ENCODE measurements around the gene PPFIBP2. TPM values are rescaled to one million over a fixed set of nuclear protein-coding genes. Genes with fewer than 3 reads are reported as not detected.

Gene PPFIBP2
- polyA plus RNA-seq, 6 donors from 2014 or later: 3.7 to 13.3 (median 7.4) TPM

GRCh38 chr11:7582338-7582985 is 68.7 kb downstream of the PPFIBP2 start:
- no peak for ATAC-seq (ENCODE audit: low read depth in 2 of 2)
- H3K27me3 Mint-ChIP-seq: peaks cover 10 to 35% (median 11%) of the 10 kb centered on the region in 3 donors
- DNase-seq: no peak
- peaks cover 18 to 24% (median 23%) of the 10 kb centered on the region in 3 donors for H3K4me1 Mint-ChIP-seq
- H3K27ac Mint-ChIP-seq: peak overlapping the region in 3 of 6 donors; percentile 5 to 37 (median 18)
- no peak overlapping the region for H3K4me3 Mint-ChIP-seq
- H3K9me3 Mint-ChIP-seq: no peaks in the 10 kb centered on the region
- peaks cover 9 to 12% of the 10 kb centered on the region in 2 donors for H3K36me3 Mint-ChIP-seq

GRCh38 chr11:7583248-7583647 is 69.4 kb downstream of the PPFIBP2 start:
- Mint-ChIP-seq H3K36me3 (peaks cover 9 to 17% of the 10 kb centered on the region in 2 donors), H3K4me1 (peaks cover 10 to 16% (median 15%) of the 10 kb centered on the region in 3 donors), H3K27ac (no peak overlapping the region), H3K4me3 (no peak overlapping the region), H3K9me3 (no peaks in the 10 kb centered on the region), H3K27me3 (peaks cover 3 to 29% (median 6%) of the 10 kb centered on the region in 3 donors)
- DNase-seq (no peak), ATAC-seq (ENCODE audit: low read depth in 2 of 2) (no peak)

- DNase-seq (no peak), ATAC-seq (ENCODE audit: low read depth in 2 of 2) (no peak)
- no peaks in the 10 kb centered on the region for H3K9me3 Mint-ChIP-seq
- H3K4me3 Mint-ChIP-seq: no peak overlapping the region
- H3K27ac Mint-ChIP-seq: no peak overlapping the region
- H3K36me3 Mint-ChIP-seq: peaks cover 9 to 12% of the 10 kb centered on the region in 2 donors
- H3K4me1 Mint-ChIP-seq: peaks cover 6 to 12% (median 11%) of the 10 kb centered on the region in 3 donors
- H3K27me3 Mint-ChIP-seq: peaks cover 0 to 21% (median 0%) of the 10 kb centered on the region in 3 donors
Measured at GRCh38 chr11:7584910-7585309, 71.1 kb downstream of the PPFIBP2 start.

- H3K27me3 Mint-ChIP-seq: peaks cover 0 to 16% (median 0%) of the 10 kb centered on the region in 3 donors
Measured at GRCh38 chr11:7585816-7586215, 72.0 kb downstream of the PPFIBP2 start.

GRCh38 chr11:7586376-7586775 is 72.6 kb downstream of the PPFIBP2 start:
- Mint-ChIP-seq H3K9me3 (no peaks in the 10 kb centered on the region), H3K36me3 (peaks cover 9 to 12% of the 10 kb centered on the region in 2 donors), H3K4me1 (peaks cover 7 to 11% (median 11%) of the 10 kb centered on the region in 3 donors), H3K27ac (peak overlapping the region in 1 of 6 donors; percentile 23), H3K4me3 (no peak overlapping the region), H3K27me3 (peaks cover 0 to 16% (median 0%) of the 10 kb centered on the region in 3 donors)
- DNase-seq (no peak), ATAC-seq (ENCODE audit: low read depth in 2 of 2) (no peak)

More at GRCh38 chr11:7585816-7586215, 72.0 kb downstream of the PPFIBP2 start:
- Mint-ChIP-seq H3K4me1 (peaks cover 6 to 11% (median 11%) of the 10 kb centered on the region in 3 donors), H3K4me3 (no peak overlapping the region), H3K9me3 (no peaks in the 10 kb centered on the region), H3K27ac (no peak overlapping the region), H3K36me3 (peaks cover 9 to 12% of the 10 kb centered on the region in 2 donors)
- DNase-seq: no peak
- no peak for ATAC-seq (ENCODE audit: low read depth in 2 of 2)

- H3K27me3 Mint-ChIP-seq: peaks cover 0 to 13% (median 0%) of the 10 kb centered on the region in 3 donors
- ATAC-seq (ENCODE audit: low read depth in 2 of 2) (no peak), DNase-seq (no peak)
- no peaks in the 10 kb centered on the region for H3K9me3 Mint-ChIP-seq
- peaks cover 18 to 25% (median 19%) of the 10 kb centered on the region in 3 donors for H3K4me1 Mint-ChIP-seq
- H3K27ac Mint-ChIP-seq: no peak overlapping the region
- H3K4me3 Mint-ChIP-seq: no peak overlapping the region
- peaks cover 6 to 13% of the 10 kb centered on the region in 2 donors for H3K36me3 Mint-ChIP-seq
Measured at GRCh38 chr11:7587712-7588111, 73.9 kb downstream of the PPFIBP2 start.

- Mint-ChIP-seq H3K4me3 (no peak overlapping the region), H3K27me3 (peaks cover 0 to 8% (median 0%) of the 10 kb centered on the region in 3 donors), H3K36me3 (peaks cover 0 to 23% of the 10 kb centered on the region in 2 donors), H3K4me1 (peaks cover 12 to 24% (median 15%) of the 10 kb centered on the region in 3 donors), H3K27ac (no peak overlapping the region), H3K9me3 (no peaks in the 10 kb centered on the region)
- DNase-seq (no peak), ATAC-seq (ENCODE audit: low read depth in 2 of 2) (no peak)
Measured at GRCh38 chr11:7589861-7590260, 76.1 kb downstream of the PPFIBP2 start.

GRCh38 chr11:7590529-7590928 is 76.7 kb downstream of the PPFIBP2 start:
- DNase-seq (no peak), ATAC-seq (ENCODE audit: low read depth in 2 of 2) (no peak)
- H3K27ac Mint-ChIP-seq: no peak overlapping the region
- H3K4me1 Mint-ChIP-seq: peaks cover 12 to 20% (median 15%) of the 10 kb centered on the region in 3 donors
- H3K4me3 Mint-ChIP-seq: no peak overlapping the region
- peaks cover 0 to 22% of the 10 kb centered on the region in 2 donors for H3K36me3 Mint-ChIP-seq
- peaks cover 0 to 8% (median 0%) of the 10 kb centered on the region in 3 donors for H3K27me3 Mint-ChIP-seq
- no peaks in the 10 kb centered on the region for H3K9me3 Mint-ChIP-seq

GRCh38 chr11:7591107-7591894 is 77.5 kb downstream of the PPFIBP2 start:
- DNase-seq (no peak), ATAC-seq (ENCODE audit: low read depth in 2 of 2) (no peak)
- peak overlapping the region in 2 of 8 donors; percentile 51 to 74 for H3K4me3 Mint-ChIP-seq
- peaks cover 0 to 22% of the 10 kb centered on the region in 2 donors for H3K36me3 Mint-ChIP-seq
- H3K27ac Mint-ChIP-seq: peak overlapping the region in 1 of 6 donors; percentile 28
- H3K9me3 Mint-ChIP-seq: no peaks in the 10 kb centered on the region
- H3K4me1 Mint-ChIP-seq: peaks cover 12 to 20% (median 15%) of the 10 kb centered on the region in 3 donors
- H3K27me3 Mint-ChIP-seq: peaks cover 0 to 8% (median 0%) of the 10 kb centered on the region in 3 donors

- peaks cover 4 to 25% of the 10 kb centered on the region in 2 donors for H3K36me3 Mint-ChIP-seq
- peaks cover 0 to 3% (median 0%) of the 10 kb centered on the region in 3 donors for H3K27me3 Mint-ChIP-seq
- peak overlapping the region in 1 of 6 donors; percentile 60 for H3K27ac Mint-ChIP-seq
- DNase-seq (no peak), ATAC-seq (ENCODE audit: low read depth in 2 of 2) (peak in 1 of 2 donors; percentile 21)
- peak overlapping the region in 2 of 8 donors; percentile 51 to 74 for H3K4me3 Mint-ChIP-seq
- H3K9me3 Mint-ChIP-seq: no peaks in the 10 kb centered on the region
- H3K4me1 Mint-ChIP-seq: peaks cover 12 to 20% (median 15%) of the 10 kb centered on the region in 3 donors
Measured at GRCh38 chr11:7591987-7592386, 78.2 kb downstream of the PPFIBP2 start.

GRCh38 chr11:7592711-7593110 is 78.9 kb downstream of the PPFIBP2 start:
- no peak for DNase-seq
- H3K9me3 Mint-ChIP-seq: no peaks in the 10 kb centered on the region
- no peaks in the 10 kb centered on the region for H3K27me3 Mint-ChIP-seq
- peaks cover 12 to 20% (median 15%) of the 10 kb centered on the region in 3 donors for H3K4me1 Mint-ChIP-seq
- H3K4me3 Mint-ChIP-seq: no peak overlapping the region
- peak overlapping the region in 1 of 6 donors; percentile 27 for H3K27ac Mint-ChIP-seq
- H3K36me3 Mint-ChIP-seq: peaks cover 8 to 19% of the 10 kb centered on the region in 2 donors
- no peak for ATAC-seq (ENCODE audit: low read depth in 2 of 2)

- DNase-seq: no peak
- Mint-ChIP-seq H3K27ac (no peak overlapping the region), H3K27me3 (no peaks in the 10 kb centered on the region)
Measured at GRCh38 chr11:7593481-7593880, 79.7 kb downstream of the PPFIBP2 start.

GRCh38 chr11:7595016-7595866 is 81.4 kb downstream of the PPFIBP2 start:
- peaks cover 9 to 17% (median 15%) of the 10 kb centered on the region in 3 donors for H3K4me1 Mint-ChIP-seq

More at GRCh38 chr11:7593481-7593880, 79.7 kb downstream of the PPFIBP2 start:
- no peak for ATAC-seq (ENCODE audit: low read depth in 2 of 2)
- Mint-ChIP-seq H3K4me3 (no peak overlapping the region), H3K36me3 (peaks cover 8 to 17% of the 10 kb centered on the region in 2 donors), H3K4me1 (peaks cover 12 to 20% (median 15%) of the 10 kb centered on the region in 3 donors), H3K9me3 (no peaks in the 10 kb centered on the region)

More at GRCh38 chr11:7595016-7595866, 81.4 kb downstream of the PPFIBP2 start:
- H3K36me3 Mint-ChIP-seq: peaks cover 8 to 29% of the 10 kb centered on the region in 2 donors
- no peak for DNase-seq
- no peaks in the 10 kb centered on the region for H3K9me3 Mint-ChIP-seq
- no peak overlapping the region for H3K27ac Mint-ChIP-seq
- H3K27me3 Mint-ChIP-seq: no peaks in the 10 kb centered on the region
- ATAC-seq (ENCODE audit: low read depth in 2 of 2): no peak
- no peak overlapping the region for H3K4me3 Mint-ChIP-seq

Measured in naive B cell (primary cell).